Measurements from ENCODE around the gene MOAP1.
"Not testable (repeated sequence)": the region's sequence is repeated elsewhere in the genome, so short reads cannot be mapped to it uniquely, and the experiment has no call there.

MOAP1 gene

GRCh38 chr14:93173943-93174395 lies 10.7 kb downstream of the MOAP1 start:
- Histone ChIP-seq H3K27me3 (ENCODE audit: control insufficient read depth in 1 of 2, insufficient read depth in 1 of 2, low read length in 2 of 2) (peaks cover 0 to 5% of the 10 kb centered on the region in 2 experiments), H3K23ac (ENCODE audit: low read length in 2 of 2) (no peak overlapping the region), H2AK5ac (ENCODE audit: low read length, severe bottlenecking) (no peak overlapping the region), H2BK5ac (ENCODE audit: low read depth, low read length, poor library complexity, severe bottlenecking) (no peak overlapping the region), H2BK120ac (ENCODE audit: low read depth, low read length) (no peak overlapping the region), H3K79me1 (replicated peaks; ENCODE audit: low read length, poor library complexity, severe bottlenecking) (no peaks in the 10 kb centered on the region), H3K14ac (ENCODE audit: low read length in 2 of 2) (no peak overlapping the region), H3K27ac (ENCODE audit: low read length, poor library complexity, severe bottlenecking) (no peak overlapping the region), H3K4me3 (ENCODE audit: insufficient read depth in 1 of 2, low read depth in 1 of 2, low read length in 2 of 2) (no peak overlapping the region), H4K8ac (ENCODE audit: low read length) (no peak overlapping the region), H4K91ac (ENCODE audit: low read length) (no peak overlapping the region), H3K4ac (ENCODE audit: low read depth in 1 of 2, low read length in 2 of 2) (no peak overlapping the region), H2BK12ac (ENCODE audit: low read length in 2 of 2) (no peak overlapping the region), H3K9ac (ENCODE audit: low read length) (peak overlapping the region; percentile 14), H3K4me1 (ENCODE audit: control insufficient read depth, insufficient read depth, low read depth, low read length) (peaks cover 5% of the 10 kb centered on the region), H3K36me3 (ENCODE audit: control insufficient read depth in 1 of 2, insufficient read depth in 2 of 2, low read depth in 1 of 2, low read length in 2 of 2) (no peaks in the 10 kb centered on the region), H2BK15ac (ENCODE audit: low read depth, poor library complexity, severe bottlenecking) (no peak overlapping the region), H3K18ac (ENCODE audit: low read depth in 1 of 2, low read length in 2 of 2) (no peak overlapping the region), H3K9me3 (ENCODE audit: control insufficient read depth, low read length) (no peaks in the 10 kb centered on the region), H3K4me2 (ENCODE audit: low read length, poor library complexity, severe bottlenecking) (no peak overlapping the region), H2AFZ (ENCODE audit: low read depth, low read length) (no peak overlapping the region)
- DNase-seq = no peak
- 67% methylated on average over 9 of the region's 10 CpGs for WGBS

- no peaks in the 10 kb centered on the region for H3K9me3 ChIP-seq (ENCODE audit: control insufficient read depth, low read length)
- WGBS = 83% methylated on average over 3 of the region's 4 CpGs
- no peak overlapping the region for H3K18ac ChIP-seq (ENCODE audit: low read depth in 1 of 2, low read length in 2 of 2)
- no peaks in the 10 kb centered on the region for H3K36me3 ChIP-seq (ENCODE audit: control insufficient read depth in 1 of 2, insufficient read depth in 2 of 2, low read depth in 1 of 2, low read length in 2 of 2)
- no peak overlapping the region for H4K8ac ChIP-seq (ENCODE audit: low read length)
- no peaks in the 10 kb centered on the region for H3K79me1 ChIP-seq (replicated peaks; ENCODE audit: low read length, poor library complexity, severe bottlenecking)
- peaks cover 0 to 5% of the 10 kb centered on the region in 2 experiments for H3K27me3 ChIP-seq (ENCODE audit: control insufficient read depth in 1 of 2, insufficient read depth in 1 of 2, low read length in 2 of 2)
- H3K4ac ChIP-seq (ENCODE audit: low read depth in 1 of 2, low read length in 2 of 2) = no peak overlapping the region
- no peak overlapping the region for H3K4me2 ChIP-seq (ENCODE audit: low read length, poor library complexity, severe bottlenecking)
- no peak overlapping the region for H4K91ac ChIP-seq (ENCODE audit: low read length)
- H2AFZ ChIP-seq (ENCODE audit: low read depth, low read length) = no peak overlapping the region
- H2BK15ac ChIP-seq (ENCODE audit: low read depth, poor library complexity, severe bottlenecking) = no peak overlapping the region
- no peak overlapping the region for H3K4me3 ChIP-seq (ENCODE audit: insufficient read depth in 1 of 2, low read depth in 1 of 2, low read length in 2 of 2)
- H3K23ac ChIP-seq (ENCODE audit: low read length in 2 of 2) = no peak overlapping the region
- H3K9ac ChIP-seq (ENCODE audit: low read length) = no peak overlapping the region
- no peak overlapping the region for H2BK5ac ChIP-seq (ENCODE audit: low read depth, low read length, poor library complexity, severe bottlenecking)
- H2AK5ac ChIP-seq (ENCODE audit: low read length, severe bottlenecking) = no peak overlapping the region
- peak; percentile 10 for DNase-seq
- H3K4me1 ChIP-seq (ENCODE audit: control insufficient read depth, insufficient read depth, low read depth, low read length) = peaks cover 4% of the 10 kb centered on the region
- H3K27ac ChIP-seq (ENCODE audit: low read length, poor library complexity, severe bottlenecking) = no peak overlapping the region
- H2BK120ac ChIP-seq (ENCODE audit: low read depth, low read length) = no peak overlapping the region
- no peak overlapping the region for H3K14ac ChIP-seq (ENCODE audit: low read length in 2 of 2)
- no peak overlapping the region for H2BK12ac ChIP-seq (ENCODE audit: low read length in 2 of 2)
Observed at GRCh38 chr14:93171376-93171775, 13.3 kb downstream of the MOAP1 start.

- not testable (repeated sequence) for H3K79me1 ChIP-seq (replicated peaks; ENCODE audit: low read length, poor library complexity, severe bottlenecking); H3K36me3 ChIP-seq (ENCODE audit: control insufficient read depth in 1 of 2, insufficient read depth in 2 of 2, low read depth in 1 of 2, low read length in 2 of 2)
- 92% methylated on average over 16 of the region's 20 CpGs for WGBS
Observed at GRCh38 chr14:93170141-93170540, 14.6 kb downstream of the MOAP1 start.

GRCh38 chr14:93169619-93170018 lies 15.1 kb downstream of the MOAP1 start:
- H3K14ac ChIP-seq (ENCODE audit: low read length in 2 of 2); H3K4me1 ChIP-seq (ENCODE audit: control insufficient read depth, insufficient read depth, low read depth, low read length); H3K9me3 ChIP-seq (ENCODE audit: control insufficient read depth, low read length); H2BK15ac ChIP-seq (ENCODE audit: low read depth, poor library complexity, severe bottlenecking); H3K4me3 ChIP-seq (ENCODE audit: insufficient read depth in 1 of 2, low read depth in 1 of 2, low read length in 2 of 2); H3K18ac ChIP-seq (ENCODE audit: low read depth in 1 of 2, low read length in 2 of 2); H4K91ac ChIP-seq (ENCODE audit: low read length); H2BK120ac ChIP-seq (ENCODE audit: low read depth, low read length); H2BK5ac ChIP-seq (ENCODE audit: low read depth, low read length, poor library complexity, severe bottlenecking); H2AFZ ChIP-seq (ENCODE audit: low read depth, low read length); H3K4me2 ChIP-seq (ENCODE audit: low read length, poor library complexity, severe bottlenecking); H2BK12ac ChIP-seq (ENCODE audit: low read length in 2 of 2); H3K27ac ChIP-seq (ENCODE audit: low read length, poor library complexity, severe bottlenecking); H3K23ac ChIP-seq (ENCODE audit: low read length in 2 of 2); DNase-seq; H3K79me1 ChIP-seq (replicated peaks; ENCODE audit: low read length, poor library complexity, severe bottlenecking); H3K4ac ChIP-seq (ENCODE audit: low read depth in 1 of 2, low read length in 2 of 2); H3K9ac ChIP-seq (ENCODE audit: low read length); H4K8ac ChIP-seq (ENCODE audit: low read length); H3K27me3 ChIP-seq (ENCODE audit: control insufficient read depth in 1 of 2, insufficient read depth in 1 of 2, low read length in 2 of 2); H3K36me3 ChIP-seq (ENCODE audit: control insufficient read depth in 1 of 2, insufficient read depth in 2 of 2, low read depth in 1 of 2, low read length in 2 of 2): not testable (repeated sequence)
- 98% methylated on average over 4 of the region's 6 CpGs for WGBS
- peak overlapping the region; percentile 83 for H2AK5ac ChIP-seq (ENCODE audit: low read length, severe bottlenecking)

More at GRCh38 chr14:93170141-93170540, 14.6 kb downstream of the MOAP1 start:
- not testable (repeated sequence) for H2BK120ac ChIP-seq (ENCODE audit: low read depth, low read length); H2BK12ac ChIP-seq (ENCODE audit: low read length in 2 of 2); H3K4me2 ChIP-seq (ENCODE audit: low read length, poor library complexity, severe bottlenecking); H2BK15ac ChIP-seq (ENCODE audit: low read depth, poor library complexity, severe bottlenecking); H2AFZ ChIP-seq (ENCODE audit: low read depth, low read length); H3K4me1 ChIP-seq (ENCODE audit: control insufficient read depth, insufficient read depth, low read depth, low read length); H4K8ac ChIP-seq (ENCODE audit: low read length); H3K9me3 ChIP-seq (ENCODE audit: control insufficient read depth, low read length); H3K4me3 ChIP-seq (ENCODE audit: insufficient read depth in 1 of 2, low read depth in 1 of 2, low read length in 2 of 2); DNase-seq; H4K91ac ChIP-seq (ENCODE audit: low read length); H3K23ac ChIP-seq (ENCODE audit: low read length in 2 of 2); H3K4ac ChIP-seq (ENCODE audit: low read depth in 1 of 2, low read length in 2 of 2); H3K27me3 ChIP-seq (ENCODE audit: control insufficient read depth in 1 of 2, insufficient read depth in 1 of 2, low read length in 2 of 2); H2BK5ac ChIP-seq (ENCODE audit: low read depth, low read length, poor library complexity, severe bottlenecking); H3K18ac ChIP-seq (ENCODE audit: low read depth in 1 of 2, low read length in 2 of 2); H3K14ac ChIP-seq (ENCODE audit: low read length in 2 of 2); H3K9ac ChIP-seq (ENCODE audit: low read length); H2AK5ac ChIP-seq (ENCODE audit: low read length, severe bottlenecking); H3K27ac ChIP-seq (ENCODE audit: low read length, poor library complexity, severe bottlenecking)
